ENCODE results near the gene SLIT3.

The SLIT3 gene

GRCh38 chr5:168879929-168880328 is 421.0 kb downstream of the SLIT3 start:
- no peak for DNase-seq

GRCh38 chr5:168879331-168879730 is 421.6 kb downstream of the SLIT3 start:
- DNase-seq, result no peak

- DNase-seq, result no peak
Observed at GRCh38 chr5:168878135-168878745, 422.7 kb downstream of the SLIT3 start.

- DNase-seq, result no peak
Observed at GRCh38 chr5:168877132-168877892, 423.6 kb downstream of the SLIT3 start.

- DNase-seq, result no peak
Observed at GRCh38 chr5:168876419-168876818, 424.5 kb downstream of the SLIT3 start.

- no peak for DNase-seq
Observed at GRCh38 chr5:168875832-168876231, 425.1 kb downstream of the SLIT3 start.

GRCh38 chr5:168874713-168875380 is 426.1 kb downstream of the SLIT3 start:
- DNase-seq, result no peak

GRCh38 chr5:168872246-168872645 is 428.7 kb downstream of the SLIT3 start:
- no peak for DNase-seq

- no peak for DNase-seq
Observed at GRCh38 chr5:168870910-168871309, 430.0 kb downstream of the SLIT3 start.

GRCh38 chr5:168869615-168870227 is 431.2 kb downstream of the SLIT3 start:
- DNase-seq, result no peak

- DNase-seq, result no peak
Observed at GRCh38 chr5:168867241-168867640, 433.7 kb downstream of the SLIT3 start.

- DNase-seq, result no peak
Observed at GRCh38 chr5:168865968-168866367, 435.0 kb downstream of the SLIT3 start.

- DNase-seq, result no peak
Observed at GRCh38 chr5:168863021-168863420, 437.9 kb downstream of the SLIT3 start.

- DNase-seq, result no peak
Observed at GRCh38 chr5:168860503-168860902, 440.4 kb downstream of the SLIT3 start.

GRCh38 chr5:168860081-168860480 is 440.9 kb downstream of the SLIT3 start:
- no peak for DNase-seq

GRCh38 chr5:168859471-168859870 is 441.5 kb downstream of the SLIT3 start:
- DNase-seq, result no peak

GRCh38 chr5:168858994-168859393 is 441.9 kb downstream of the SLIT3 start:
- DNase-seq, result no peak

- DNase-seq, result no peak
Observed at GRCh38 chr5:168858371-168858770, 442.6 kb downstream of the SLIT3 start.

GRCh38 chr5:168853972-168854371 is 447.0 kb downstream of the SLIT3 start:
- DNase-seq, result no peak

- DNase-seq, result no peak
Observed at GRCh38 chr5:168852329-168852728, 448.6 kb downstream of the SLIT3 start.

- DNase-seq, result no peak
Observed at GRCh38 chr5:168851902-168852321, 449.0 kb downstream of the SLIT3 start.

GRCh38 chr5:168850683-168851082 is 450.3 kb downstream of the SLIT3 start:
- no peak for DNase-seq

- DNase-seq, result no peak
Observed at GRCh38 chr5:168848569-168848968, 452.4 kb downstream of the SLIT3 start.

Data from 8988T (cell line).